ENCODE results near the gene CCNB1. TPM values are rescaled to one million over a fixed set of nuclear protein-coding genes. Genes with fewer than 3 reads are reported as not detected.
"Not testable (repeated sequence)": the region's sequence is repeated elsewhere in the genome, so short reads cannot be mapped to it uniquely, and the experiment has no call there.

The CCNB1 gene
- total RNA-seq, 4 donors from 2014 or later = under 0.01 to 60.3 (median 10.2) TPM

DNA sequence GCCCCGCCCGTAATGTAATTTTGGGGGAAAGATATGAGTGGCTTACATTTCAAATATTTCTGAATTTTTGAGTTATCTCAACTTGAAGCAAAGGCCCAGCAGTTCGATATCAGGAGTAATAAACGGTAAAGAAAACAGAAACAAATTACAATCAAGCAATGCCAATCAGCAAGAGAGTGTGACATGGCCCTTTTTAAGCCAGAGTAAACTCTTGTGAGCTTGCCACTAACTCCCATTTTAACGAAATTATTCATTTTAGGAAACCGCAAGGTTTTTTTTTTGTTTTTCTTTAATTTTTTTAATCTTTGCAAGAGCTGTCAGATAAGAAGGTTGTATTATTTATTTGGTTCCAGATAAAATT lies 50.2 kb downstream of the CCNB1 start:
- Histone ChIP-seq H3K9me3 (no peaks in the 10 kb centered on the region), H3K36me3 (no peaks in the 10 kb centered on the region), H3K4me3 (peak overlapping the region; percentile 65 to 100), H3K4me1 (peaks cover 0 to 4% of the 10 kb centered on the region in 2 donors), H3K27me3 (no peaks in the 10 kb centered on the region), H3K27ac (peak overlapping the region; percentile 86 to 88)
- intact Hi-C loops (cut with DNase I; ENCODE audit: low total_unique reads) = no loop called here
- no peak for DNase-seq
- TF ChIP-seq POLR2A (IDR thresholded peaks at IDR 0.05) (no peak), CTCF (IDR thresholded peaks at IDR 0.05) (no peak)

DNA sequence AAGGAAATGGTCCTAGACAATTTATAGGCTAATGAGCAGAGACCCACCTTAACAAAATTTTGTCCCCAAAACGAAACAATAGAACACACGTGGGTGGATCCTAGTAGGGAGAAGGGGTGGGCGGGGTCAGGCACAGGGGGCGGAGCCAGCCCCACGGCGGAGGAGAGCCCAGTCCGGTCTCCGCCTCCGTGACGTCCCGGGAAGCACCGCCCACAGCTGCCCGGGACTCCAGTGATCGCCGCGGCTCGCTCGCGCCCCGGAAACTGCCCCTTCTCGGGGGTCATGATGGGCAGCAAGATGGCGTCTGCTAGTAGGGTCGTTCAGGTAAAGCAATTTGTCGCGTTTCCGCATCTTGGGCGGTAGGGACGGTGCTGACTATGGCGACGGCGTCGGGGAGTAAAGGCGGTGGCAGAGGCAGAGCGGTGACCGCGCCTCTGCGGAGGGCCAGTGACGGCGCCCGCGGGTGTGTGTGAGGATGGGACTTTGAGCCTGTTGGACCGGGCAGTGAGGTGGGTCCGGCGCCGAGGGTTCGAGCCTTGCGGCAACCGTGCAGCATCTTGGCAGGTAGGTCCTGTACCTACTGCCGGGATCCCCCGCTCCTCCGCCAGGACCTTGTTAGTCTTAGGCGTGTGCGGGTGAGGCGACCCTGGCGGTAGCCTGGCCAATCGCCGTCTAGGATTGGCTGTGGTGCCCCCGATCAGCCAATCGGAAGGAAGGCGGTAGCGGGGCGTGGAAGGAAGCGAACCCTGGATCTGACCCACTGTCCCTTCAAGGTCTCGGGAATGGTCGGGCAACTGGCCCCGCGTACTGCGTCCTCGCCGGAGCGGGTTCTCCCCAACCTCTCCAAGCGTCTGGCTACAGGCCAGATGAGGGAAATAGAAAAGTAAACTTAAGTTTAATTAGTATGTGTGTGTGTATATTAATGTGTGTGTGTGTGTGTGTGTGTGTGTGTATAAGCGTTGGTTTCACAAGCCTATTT lies 50.9 kb downstream of the CCNB1 start:
- Histone ChIP-seq H3K36me3 (no peaks in the 10 kb centered on the region), H3K4me1 (peaks cover 0 to 4% of the 10 kb centered on the region in 2 donors), H3K27ac (peak overlapping the region; percentile 86 to 88), H3K9me3 (no peaks in the 10 kb centered on the region), H3K4me3 (peak overlapping the region; percentile 65 to 100), H3K27me3 (no peaks in the 10 kb centered on the region)
- TF ChIP-seq POLR2A (IDR thresholded peaks at IDR 0.05) (peak; percentile 68 to 87), CTCF (IDR thresholded peaks at IDR 0.05) (peak in 2 of 4 experiments; percentile 3 to 52)
- intact Hi-C loops (cut with DNase I; ENCODE audit: low total_unique reads) = no loop called here
- DNase-seq = peak; percentile 97

DNA sequence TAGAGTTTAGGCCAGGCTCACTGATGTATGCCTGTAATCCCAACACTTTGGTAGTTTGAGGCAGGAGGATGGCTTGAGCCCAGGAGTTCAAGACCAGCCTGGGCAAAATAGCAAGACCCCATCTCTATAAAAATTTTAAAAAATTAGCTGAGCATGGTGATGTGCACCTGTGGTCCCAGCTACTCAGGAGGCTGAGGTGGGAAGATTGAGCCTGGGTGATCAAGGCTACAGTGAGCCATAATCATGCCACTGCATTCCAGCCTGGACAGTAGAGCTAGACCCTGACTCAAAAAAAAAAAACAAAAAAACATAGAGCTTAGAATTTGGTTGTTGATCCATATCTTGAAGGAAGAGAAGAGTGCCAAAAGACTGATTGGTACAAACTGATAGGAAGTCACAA lies 53.0 kb downstream of the CCNB1 start:
- Histone ChIP-seq H3K4me3 (no peak overlapping the region), H3K4me1 (peaks cover 0 to 4% of the 10 kb centered on the region in 2 donors), H3K27ac (no peak overlapping the region), H3K27me3 (no peaks in the 10 kb centered on the region), H3K9me3 (no peaks in the 10 kb centered on the region), H3K36me3 (no peaks in the 10 kb centered on the region)
- DNase-seq = no peak
- TF ChIP-seq POLR2A (IDR thresholded peaks at IDR 0.05) = no peak
- no peak for TF ChIP-seq CTCF (IDR thresholded peaks at IDR 0.05)
- intact Hi-C loops (cut with DNase I; ENCODE audit: low total_unique reads) = no loop called here

DNA sequence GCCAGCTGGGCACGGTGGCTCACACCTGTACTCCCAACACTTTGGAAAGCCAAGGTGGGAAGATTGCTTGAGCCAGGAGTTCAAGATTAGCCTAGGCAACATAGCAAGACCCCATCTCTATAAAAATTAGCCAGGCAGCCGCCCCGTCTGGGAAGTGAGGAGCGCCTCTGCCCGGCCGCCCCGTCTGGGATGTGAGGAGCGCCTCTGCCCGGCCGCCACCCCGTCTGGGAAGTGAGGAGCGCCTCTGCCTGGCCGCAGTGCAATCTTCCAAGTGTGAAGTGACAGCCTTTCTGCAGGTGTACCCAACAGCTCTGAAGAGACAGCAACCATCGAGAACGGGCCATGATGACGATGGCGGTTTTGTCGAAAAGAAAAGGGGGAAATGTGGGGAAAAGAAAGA lies 53.4 kb downstream of the CCNB1 start:
- H3K36me3 ChIP-seq; H3K4me1 ChIP-seq; H3K27me3 ChIP-seq; intact Hi-C loops (cut with DNase I; ENCODE audit: low total_unique reads); DNase-seq; H3K9me3 ChIP-seq; H3K27ac ChIP-seq; H3K4me3 ChIP-seq: not testable (repeated sequence)

DNA sequence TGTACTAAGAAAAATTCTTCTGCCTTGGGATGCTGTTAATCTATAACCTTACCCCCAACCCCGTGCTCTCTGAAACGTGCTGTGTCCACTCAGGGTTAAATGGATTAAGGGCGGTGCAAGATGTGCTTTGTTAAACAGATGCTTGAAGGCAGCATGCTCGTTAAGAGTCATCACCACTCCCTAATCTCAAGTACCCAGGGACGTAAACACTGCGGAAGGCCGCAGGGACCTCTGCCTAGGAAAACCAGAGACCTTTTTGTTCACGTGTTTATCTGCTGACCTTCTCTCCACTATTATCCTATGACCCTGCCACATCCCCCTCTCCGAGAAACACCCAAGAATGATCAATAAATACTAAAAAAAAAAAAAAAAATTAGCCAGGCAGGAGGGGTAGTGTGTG lies 53.9 kb downstream of the CCNB1 start:
- H3K27ac ChIP-seq; H3K9me3 ChIP-seq; H3K27me3 ChIP-seq; H3K36me3 ChIP-seq; intact Hi-C loops (cut with DNase I; ENCODE audit: low total_unique reads); H3K4me3 ChIP-seq; H3K4me1 ChIP-seq; DNase-seq: not testable (repeated sequence)

GRCh38 chr5:69224520-69224919 lies 57.6 kb downstream of the CCNB1 start:
- TF ChIP-seq CTCF (IDR thresholded peaks at IDR 0.05) (no peak), POLR2A (IDR thresholded peaks at IDR 0.05) (no peak)
- intact Hi-C loops (cut with DNase I; ENCODE audit: low total_unique reads) = no loop called here
- Histone ChIP-seq H3K9me3 (no peaks in the 10 kb centered on the region), H3K27me3 (no peaks in the 10 kb centered on the region), H3K27ac (no peak overlapping the region), H3K36me3 (no peaks in the 10 kb centered on the region), H3K4me3 (no peak overlapping the region), H3K4me1 (no peaks in the 10 kb centered on the region)
- no peak for DNase-seq
